ENCODE measurements around the gene SRPX2.
A peak's percentile ranks its signal among the peaks of the same experiment; 100 is the strongest.

SRPX2 gene

DNA sequence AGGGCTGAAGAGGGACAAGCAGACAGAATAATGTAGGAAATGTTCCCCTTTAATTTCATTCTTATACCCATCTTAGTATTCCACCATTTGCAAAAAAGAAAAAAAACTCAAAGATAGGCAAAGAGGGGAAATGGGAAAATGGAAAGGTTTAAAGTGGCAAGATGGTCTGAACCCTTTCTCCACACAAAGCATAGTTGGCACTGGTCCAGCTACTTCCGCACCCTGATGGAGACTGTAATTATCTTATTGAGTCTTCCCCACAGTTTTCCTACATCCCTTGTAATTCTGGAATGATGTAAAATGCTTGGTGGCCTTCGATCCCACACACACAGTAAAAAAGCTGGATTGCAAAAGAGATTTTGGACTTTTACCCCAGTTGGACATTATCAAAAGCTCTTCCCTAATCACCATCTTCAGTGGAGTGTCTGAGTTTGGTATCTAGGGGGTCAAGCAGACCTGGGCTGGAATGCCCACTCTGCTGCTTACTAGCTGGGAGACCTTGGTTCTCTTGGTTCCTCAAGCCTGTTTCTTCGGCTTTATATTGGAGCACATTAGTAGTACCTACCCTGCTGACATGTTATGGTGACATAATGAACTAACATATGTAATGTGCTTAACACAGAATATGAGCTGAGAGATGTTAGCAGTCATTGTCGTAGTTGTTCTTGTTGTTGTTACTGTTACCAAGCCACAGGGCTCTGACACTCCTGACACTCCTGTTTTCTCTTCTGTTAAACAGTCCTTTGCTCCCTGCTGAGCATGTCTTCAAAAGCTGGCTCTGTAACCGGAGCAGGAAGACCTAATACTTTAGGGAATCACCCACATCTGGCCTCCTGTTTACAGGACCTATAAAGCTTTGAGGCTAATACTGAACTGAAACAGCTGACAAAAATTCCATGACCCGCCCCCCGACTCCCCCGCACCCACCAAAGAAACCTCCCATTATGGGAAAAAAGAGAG is 4.7 kb downstream of the SRPX2 start:
- Histone ChIP-seq H3K27me3 (ENCODE audit: control insufficient read depth in 5 of 5, insufficient read depth in 4 of 5, low read length in 5 of 5) (peaks cover 0 to 3% (median 2%) of the 10 kb centered on the region in 5 donors), H3K9ac (ENCODE audit: low read length in 5 of 5) (peak overlapping the region in 4 of 5 donors; percentile 44 to 73 (median 66)), H3K9me3 (ENCODE audit: control insufficient read depth in 5 of 5, low read length in 5 of 5) (no peaks in the 10 kb centered on the region), H3K36me3 (ENCODE audit: control insufficient read depth in 5 of 5, insufficient read depth in 5 of 5, low read length in 5 of 5) (peaks cover 0 to 8% (median 2%) of the 10 kb centered on the region in 5 donors), H3K4me1 (ENCODE audit: control insufficient read depth in 5 of 5, insufficient read depth in 5 of 5, low read length in 5 of 5) (peaks cover 13 to 57% (median 51%) of the 10 kb centered on the region in 5 donors), H3K4me3 (ENCODE audit: low read depth in 1 of 5, low read length in 5 of 5) (peak overlapping the region in 4 of 5 donors; percentile 12 to 46 (median 23)), H3K27ac (ENCODE audit: low read depth, low read length) (peak overlapping the region; percentile 94)

DNA sequence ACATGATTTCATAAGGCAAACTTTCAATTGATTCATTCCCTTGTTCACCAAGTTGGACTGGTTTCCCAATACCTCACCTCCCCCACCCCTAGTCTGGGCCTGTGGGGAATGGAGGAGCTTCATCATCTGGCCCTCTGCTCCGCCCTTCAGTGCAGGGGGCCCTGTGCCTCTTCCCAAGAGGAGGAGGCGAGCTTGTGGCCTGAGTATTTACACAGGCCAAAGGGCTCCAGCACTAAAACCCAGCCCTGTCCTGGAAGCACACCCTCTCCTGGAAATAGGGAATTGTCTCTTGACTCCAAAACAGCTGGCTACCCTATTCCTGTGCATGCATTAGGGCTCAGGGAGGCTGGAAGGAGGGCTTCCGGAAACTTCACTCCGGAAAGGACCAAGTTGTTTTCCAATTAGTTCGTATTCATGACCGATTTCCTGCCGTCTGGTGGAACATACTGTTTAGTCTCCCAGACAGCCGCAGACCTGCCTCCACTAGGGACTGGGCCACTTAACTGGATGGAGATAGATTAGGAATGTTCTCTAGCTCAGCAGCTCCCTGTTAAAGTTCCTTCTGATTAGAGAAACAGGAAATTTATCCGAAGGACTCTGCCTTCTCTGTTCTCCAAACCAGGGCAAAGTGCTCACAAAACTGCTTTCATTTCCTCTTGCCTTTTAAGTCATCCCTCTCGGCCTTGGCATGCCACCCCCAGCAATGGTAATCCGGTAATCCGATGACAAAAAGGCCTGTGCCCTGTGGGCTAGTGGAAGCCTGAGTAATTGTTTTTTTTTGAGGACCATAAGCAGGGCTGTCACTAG is 5.8 kb downstream of the SRPX2 start:
- H3K4me3 ChIP-seq (ENCODE audit: low read depth in 1 of 5, low read length in 5 of 5), result peak overlapping the region in 3 of 5 donors; percentile 1 to 23 (median 22)
- peaks cover 0 to 8% (median 2%) of the 10 kb centered on the region in 5 donors for H3K36me3 ChIP-seq (ENCODE audit: control insufficient read depth in 5 of 5, insufficient read depth in 5 of 5, low read length in 5 of 5)
- H3K4me1 ChIP-seq (ENCODE audit: control insufficient read depth in 5 of 5, insufficient read depth in 5 of 5, low read length in 5 of 5), result peaks cover 13 to 56% (median 50%) of the 10 kb centered on the region in 5 donors
- peaks cover 0 to 3% (median 2%) of the 10 kb centered on the region in 5 donors for H3K27me3 ChIP-seq (ENCODE audit: control insufficient read depth in 5 of 5, insufficient read depth in 4 of 5, low read length in 5 of 5)
- peak overlapping the region; percentile 94 for H3K27ac ChIP-seq (ENCODE audit: low read depth, low read length)
- peak overlapping the region in 3 of 5 donors; percentile 44 to 71 (median 70) for H3K9ac ChIP-seq (ENCODE audit: low read length in 5 of 5)
- H3K9me3 ChIP-seq (ENCODE audit: control insufficient read depth in 5 of 5, low read length in 5 of 5), result no peaks in the 10 kb centered on the region

DNA sequence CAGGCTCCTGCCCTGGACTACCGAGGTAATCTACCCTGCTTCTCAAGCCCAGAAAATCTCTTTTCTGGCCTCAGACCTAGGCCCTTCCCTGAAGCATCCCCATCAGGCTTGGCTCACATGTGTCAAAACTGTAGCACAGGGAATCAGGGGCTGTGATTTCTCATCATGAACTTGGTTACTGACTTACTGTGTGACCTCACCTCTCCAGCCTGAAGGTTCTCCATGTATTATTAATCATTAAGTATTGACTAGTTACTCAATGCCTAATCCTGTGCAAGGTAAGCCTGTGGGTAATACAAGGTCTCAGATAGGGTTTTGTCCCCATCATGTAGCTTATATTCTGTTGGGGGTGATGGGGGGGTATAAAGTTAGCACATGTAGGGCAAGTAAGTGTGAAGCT is 6.8 kb downstream of the SRPX2 start:
- Histone ChIP-seq H3K4me3 (ENCODE audit: low read depth in 1 of 5, low read length in 5 of 5) (no peak overlapping the region), H3K4me1 (ENCODE audit: control insufficient read depth in 5 of 5, insufficient read depth in 5 of 5, low read length in 5 of 5) (peaks cover 13 to 51% (median 46%) of the 10 kb centered on the region in 5 donors), H3K9me3 (ENCODE audit: control insufficient read depth in 5 of 5, low read length in 5 of 5) (no peaks in the 10 kb centered on the region), H3K36me3 (ENCODE audit: control insufficient read depth in 5 of 5, insufficient read depth in 5 of 5, low read length in 5 of 5) (peaks cover 0 to 8% (median 2%) of the 10 kb centered on the region in 5 donors), H3K9ac (ENCODE audit: low read length in 5 of 5) (peak overlapping the region in 2 of 5 donors; percentile 17 to 27), H3K27me3 (ENCODE audit: control insufficient read depth in 5 of 5, insufficient read depth in 4 of 5, low read length in 5 of 5) (peaks cover 0 to 3% (median 0%) of the 10 kb centered on the region in 5 donors), H3K27ac (ENCODE audit: low read depth, low read length) (peak overlapping the region; percentile 94)

DNA sequence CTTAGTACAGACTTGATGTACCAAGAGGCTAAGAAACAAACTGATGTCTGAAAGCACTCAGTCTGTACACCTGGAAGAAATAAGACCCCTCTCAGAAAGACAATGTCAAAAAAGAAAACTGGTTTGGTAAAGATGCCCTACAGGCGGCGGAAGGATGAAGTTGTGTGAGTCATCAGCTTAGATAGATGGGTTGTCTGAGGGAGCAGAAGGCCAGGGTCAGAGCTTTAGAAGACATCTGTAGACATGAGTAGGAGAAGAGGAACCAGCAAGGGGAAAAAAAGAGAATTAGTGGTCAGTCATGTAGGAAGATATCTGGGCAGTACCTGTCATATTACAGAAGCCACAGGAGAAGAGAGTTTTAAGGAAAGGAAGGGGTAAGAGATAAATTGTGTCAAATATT is 8.3 kb downstream of the SRPX2 start:
- Histone ChIP-seq H3K4me3 (ENCODE audit: low read depth in 1 of 5, low read length in 5 of 5) (no peak overlapping the region), H3K36me3 (ENCODE audit: control insufficient read depth in 5 of 5, insufficient read depth in 5 of 5, low read length in 5 of 5) (peaks cover 0 to 8% (median 2%) of the 10 kb centered on the region in 5 donors), H3K27me3 (ENCODE audit: control insufficient read depth in 5 of 5, insufficient read depth in 4 of 5, low read length in 5 of 5) (peaks cover 0 to 7% (median 0%) of the 10 kb centered on the region in 5 donors), H3K9me3 (ENCODE audit: control insufficient read depth in 5 of 5, low read length in 5 of 5) (no peaks in the 10 kb centered on the region), H3K9ac (ENCODE audit: low read length in 5 of 5) (no peak overlapping the region), H3K27ac (ENCODE audit: low read depth, low read length) (no peak overlapping the region), H3K4me1 (ENCODE audit: control insufficient read depth in 5 of 5, insufficient read depth in 5 of 5, low read length in 5 of 5) (peaks cover 11 to 41% (median 33%) of the 10 kb centered on the region in 5 donors)

DNA sequence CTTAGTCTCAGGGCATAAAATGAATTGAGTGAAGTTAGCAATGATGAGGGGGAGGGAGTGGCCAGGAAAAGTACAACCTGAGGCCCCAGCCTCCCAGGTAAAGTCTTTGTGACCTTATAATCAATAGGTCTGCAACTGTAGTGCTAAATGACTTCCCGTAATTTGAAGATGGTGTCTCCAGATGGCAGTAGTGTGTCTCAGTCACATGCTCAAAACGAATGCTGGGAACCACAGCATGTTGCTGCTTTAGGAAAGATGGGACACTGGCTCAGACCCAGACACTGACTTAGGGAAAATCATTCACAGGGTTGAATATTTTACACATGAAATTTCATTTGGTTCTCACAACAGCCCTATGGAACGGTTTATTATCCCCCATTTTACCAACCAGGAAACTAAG is 10.3 kb downstream of the SRPX2 start:
- no peaks in the 10 kb centered on the region for H3K9me3 ChIP-seq (ENCODE audit: control insufficient read depth in 5 of 5, low read length in 5 of 5)
- no peak overlapping the region for H3K9ac ChIP-seq (ENCODE audit: low read length in 5 of 5)
- H3K27ac ChIP-seq (ENCODE audit: low read depth, low read length), result no peak overlapping the region
- H3K4me3 ChIP-seq (ENCODE audit: low read depth in 1 of 5, low read length in 5 of 5), result no peak overlapping the region
- H3K4me1 ChIP-seq (ENCODE audit: control insufficient read depth in 5 of 5, insufficient read depth in 5 of 5, low read length in 5 of 5), result peaks cover 6 to 26% (median 20%) of the 10 kb centered on the region in 5 donors
- peaks cover 0 to 8% (median 0%) of the 10 kb centered on the region in 5 donors for H3K36me3 ChIP-seq (ENCODE audit: control insufficient read depth in 5 of 5, insufficient read depth in 5 of 5, low read length in 5 of 5)
- peaks cover 0 to 4% (median 0%) of the 10 kb centered on the region in 5 donors for H3K27me3 ChIP-seq (ENCODE audit: control insufficient read depth in 5 of 5, insufficient read depth in 4 of 5, low read length in 5 of 5)

DNA sequence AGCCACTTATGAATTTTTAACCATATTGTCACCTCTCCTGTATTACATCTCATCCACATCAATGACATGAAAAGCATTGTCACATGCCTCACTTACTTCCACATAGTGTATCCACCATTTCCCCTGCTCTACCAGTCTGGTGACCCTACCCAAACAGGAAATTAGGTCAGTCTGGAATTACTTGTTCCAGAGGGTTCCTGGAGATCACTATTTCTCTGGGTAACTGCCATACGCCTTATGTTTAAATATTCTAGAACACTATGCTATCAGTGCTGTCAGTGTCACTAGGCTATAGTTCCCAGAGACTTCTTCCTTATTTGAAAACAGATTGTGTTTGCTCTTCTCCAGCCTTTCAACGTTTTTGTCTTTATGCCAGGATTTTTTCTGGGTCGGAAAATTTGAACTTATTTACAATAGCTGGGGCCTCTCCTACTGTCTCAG is 15.0 kb downstream of the SRPX2 start:
- H3K27me3 ChIP-seq (ENCODE audit: control insufficient read depth in 5 of 5, insufficient read depth in 4 of 5, low read length in 5 of 5), result peaks cover 0 to 12% (median 5%) of the 10 kb centered on the region in 5 donors
- H3K27ac ChIP-seq (ENCODE audit: low read depth, low read length), result peak overlapping the region; percentile 81
- H3K9ac ChIP-seq (ENCODE audit: low read length in 5 of 5), result peak overlapping the region in 1 of 5 donors; percentile 43
- H3K4me1 ChIP-seq (ENCODE audit: control insufficient read depth in 5 of 5, insufficient read depth in 5 of 5, low read length in 5 of 5), result peaks cover 1 to 13% (median 8%) of the 10 kb centered on the region in 5 donors
- H3K36me3 ChIP-seq (ENCODE audit: control insufficient read depth in 5 of 5, insufficient read depth in 5 of 5, low read length in 5 of 5), result peaks cover 4 to 15% (median 7%) of the 10 kb centered on the region in 5 donors
- H3K4me3 ChIP-seq (ENCODE audit: low read depth in 1 of 5, low read length in 5 of 5), result no peak overlapping the region
- no peaks in the 10 kb centered on the region for H3K9me3 ChIP-seq (ENCODE audit: control insufficient read depth in 5 of 5, low read length in 5 of 5)

DNA sequence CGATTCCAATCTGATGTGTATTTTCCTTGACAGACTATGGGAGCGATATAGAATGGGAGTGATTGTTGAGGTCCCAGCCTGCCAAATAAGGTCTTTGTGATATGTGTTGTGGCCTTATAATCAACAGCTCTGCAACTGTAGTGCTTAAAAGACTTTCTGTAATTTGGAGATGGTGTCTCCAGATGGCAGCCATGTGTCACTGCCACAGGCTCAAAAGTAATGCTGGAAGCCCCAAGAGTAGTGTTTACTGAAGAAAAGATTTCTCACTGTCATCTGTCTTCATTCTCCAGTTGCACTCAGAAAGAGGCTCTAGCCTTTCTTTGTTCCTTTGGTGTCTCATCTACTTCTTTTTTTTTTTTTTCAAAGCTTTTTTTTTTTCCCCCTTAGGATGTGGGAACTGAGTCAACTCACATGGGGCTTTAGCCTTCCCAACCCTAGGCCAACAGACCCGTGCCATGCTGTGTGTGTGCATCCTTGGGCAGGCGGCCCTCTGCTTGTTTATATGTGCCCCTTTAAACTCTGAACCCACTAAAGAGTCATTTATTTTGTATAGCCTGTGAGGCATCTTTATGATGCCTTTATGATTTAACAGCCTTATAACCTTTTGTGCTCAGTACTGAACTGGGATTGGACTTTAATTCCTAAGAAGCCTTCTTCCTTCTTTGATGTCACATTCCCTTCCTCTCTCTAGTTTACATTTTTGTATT is 15.6 kb downstream of the SRPX2 start:
- peak overlapping the region in 1 of 5 donors; percentile 43 for H3K9ac ChIP-seq (ENCODE audit: low read length in 5 of 5)
- peaks cover 4 to 16% (median 9%) of the 10 kb centered on the region in 5 donors for H3K36me3 ChIP-seq (ENCODE audit: control insufficient read depth in 5 of 5, insufficient read depth in 5 of 5, low read length in 5 of 5)
- H3K4me3 ChIP-seq (ENCODE audit: low read depth in 1 of 5, low read length in 5 of 5), result no peak overlapping the region
- peaks cover 0 to 14% (median 5%) of the 10 kb centered on the region in 5 donors for H3K27me3 ChIP-seq (ENCODE audit: control insufficient read depth in 5 of 5, insufficient read depth in 4 of 5, low read length in 5 of 5)
- H3K4me1 ChIP-seq (ENCODE audit: control insufficient read depth in 5 of 5, insufficient read depth in 5 of 5, low read length in 5 of 5), result peaks cover 1 to 13% (median 8%) of the 10 kb centered on the region in 5 donors
- no peaks in the 10 kb centered on the region for H3K9me3 ChIP-seq (ENCODE audit: control insufficient read depth in 5 of 5, low read length in 5 of 5)
- H3K27ac ChIP-seq (ENCODE audit: low read depth, low read length), result peak overlapping the region; percentile 81

DNA sequence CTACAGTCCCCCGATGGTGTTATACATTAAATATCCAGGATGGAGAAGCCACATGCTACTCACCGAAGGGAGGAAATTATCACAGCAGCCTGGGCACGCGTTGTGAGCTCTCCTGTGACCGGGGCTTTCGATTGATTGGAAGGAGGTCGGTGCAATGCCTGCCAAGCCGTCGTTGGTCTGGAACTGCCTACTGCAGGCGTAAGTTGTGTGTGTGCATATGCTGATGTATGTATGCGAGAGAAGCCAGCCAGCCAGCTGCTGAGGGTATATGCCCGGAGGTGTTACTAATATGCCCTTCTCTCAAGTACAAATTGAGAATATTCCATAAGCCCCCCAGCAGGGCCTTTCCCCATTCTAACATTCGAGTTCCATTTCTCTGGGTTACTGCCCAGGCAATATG is 18.2 kb downstream of the SRPX2 start:
- Histone ChIP-seq H3K27me3 (ENCODE audit: control insufficient read depth in 5 of 5, insufficient read depth in 4 of 5, low read length in 5 of 5) (peaks cover 0 to 20% (median 8%) of the 10 kb centered on the region in 5 donors), H3K4me3 (ENCODE audit: low read depth in 1 of 5, low read length in 5 of 5) (no peak overlapping the region), H3K36me3 (ENCODE audit: control insufficient read depth in 5 of 5, insufficient read depth in 5 of 5, low read length in 5 of 5) (peaks cover 13 to 36% (median 25%) of the 10 kb centered on the region in 5 donors), H3K9me3 (ENCODE audit: control insufficient read depth in 5 of 5, low read length in 5 of 5) (no peaks in the 10 kb centered on the region), H3K9ac (ENCODE audit: low read length in 5 of 5) (no peak overlapping the region), H3K4me1 (ENCODE audit: control insufficient read depth in 5 of 5, insufficient read depth in 5 of 5, low read length in 5 of 5) (peaks cover 1 to 13% (median 8%) of the 10 kb centered on the region in 5 donors), H3K27ac (ENCODE audit: low read depth, low read length) (no peak overlapping the region)

DNA sequence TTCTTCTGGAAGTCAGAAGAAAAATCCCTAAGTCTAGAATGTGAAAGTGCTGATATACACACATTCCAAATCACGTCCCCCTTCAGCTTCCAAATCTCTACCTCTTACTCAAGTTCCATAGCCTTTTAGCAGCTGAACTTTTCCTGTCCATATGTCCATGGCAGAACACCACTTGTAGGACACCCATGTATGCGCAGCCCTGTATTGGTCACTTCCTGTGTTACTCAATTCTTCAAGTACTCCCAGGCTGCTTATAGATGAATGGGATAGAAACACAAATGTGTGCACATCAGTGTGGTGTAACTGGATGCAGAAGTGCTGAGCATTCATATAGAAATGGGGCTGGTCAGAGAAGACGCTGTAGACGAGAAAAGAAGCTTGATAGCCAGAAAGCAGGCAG is 18.8 kb downstream of the SRPX2 start:
- Histone ChIP-seq H3K36me3 (ENCODE audit: control insufficient read depth in 5 of 5, insufficient read depth in 5 of 5, low read length in 5 of 5) (peaks cover 18 to 42% (median 30%) of the 10 kb centered on the region in 5 donors), H3K9ac (ENCODE audit: low read length in 5 of 5) (no peak overlapping the region), H3K27ac (ENCODE audit: low read depth, low read length) (no peak overlapping the region), H3K9me3 (ENCODE audit: control insufficient read depth in 5 of 5, low read length in 5 of 5) (no peaks in the 10 kb centered on the region), H3K4me1 (ENCODE audit: control insufficient read depth in 5 of 5, insufficient read depth in 5 of 5, low read length in 5 of 5) (peaks cover 1 to 13% (median 8%) of the 10 kb centered on the region in 5 donors), H3K4me3 (ENCODE audit: low read depth in 1 of 5, low read length in 5 of 5) (no peak overlapping the region), H3K27me3 (ENCODE audit: control insufficient read depth in 5 of 5, insufficient read depth in 4 of 5, low read length in 5 of 5) (peaks cover 0 to 21% (median 8%) of the 10 kb centered on the region in 5 donors)

Measured in subcutaneous abdominal adipose tissue (tissue), 5 donors.